ENCODE results near the gene UNK. TPM values are rescaled to one million over a fixed set of nuclear protein-coding genes. Genes with fewer than 3 reads are reported as not detected.

Gene UNK
- total RNA-seq, 1 experiment from 2014 or later: 32.1 TPM

DNA sequence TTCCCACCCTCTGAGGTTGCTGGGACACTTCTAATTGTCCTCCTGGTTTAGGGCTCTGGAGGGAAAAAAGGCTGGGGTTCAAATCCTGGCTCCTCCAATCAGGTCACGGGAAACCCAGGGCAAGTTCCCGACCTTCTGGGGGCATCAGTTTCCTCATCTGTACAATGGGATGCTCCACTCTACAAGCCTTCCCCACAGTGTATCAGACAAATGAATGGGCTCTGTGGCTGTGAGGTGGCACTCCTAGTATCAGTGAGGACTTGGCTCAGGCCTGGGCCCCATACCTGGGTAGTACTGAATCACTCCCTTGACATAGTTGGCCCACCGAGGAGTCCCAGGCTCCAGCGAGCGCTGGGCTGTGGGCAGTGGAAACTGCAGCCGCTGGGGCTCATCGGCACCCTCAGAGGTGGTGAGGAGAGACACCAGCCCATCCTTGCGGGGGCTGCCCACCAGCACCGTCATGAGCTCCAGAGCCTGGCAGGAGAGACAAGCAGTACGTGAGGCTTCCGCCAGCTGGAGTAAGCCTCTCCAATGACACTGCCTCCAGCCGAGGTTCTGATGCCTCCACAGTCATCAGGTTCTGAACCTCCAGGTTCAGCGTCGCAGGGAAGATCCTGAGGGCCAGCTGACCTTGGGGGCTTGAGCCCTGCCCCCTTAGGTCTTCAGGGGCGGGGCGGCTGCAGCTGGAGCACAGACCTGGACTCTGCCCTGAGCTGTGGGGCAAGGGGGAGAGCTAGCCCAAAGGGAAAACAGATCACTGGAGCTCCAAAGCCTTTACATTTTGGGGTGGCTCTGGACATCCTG lies 20.8 kb upstream of the UNK start:
- peaks cover 6% of the 10 kb centered on the region for H3K4me1 ChIP-seq (ENCODE audit: control insufficient read depth, insufficient read depth, low read length)
- in situ Hi-C loops (cut with HindIII; ENCODE audit: low pct_unique_long_range_greater_than_20kb, low sequenced_read_pairs) (no loop called here), intact Hi-C loops (cut with micrococcal nuclease; ENCODE audit: unreplicated experiment) (no loop called here)
- TF ChIP-seq, protein P1, sequence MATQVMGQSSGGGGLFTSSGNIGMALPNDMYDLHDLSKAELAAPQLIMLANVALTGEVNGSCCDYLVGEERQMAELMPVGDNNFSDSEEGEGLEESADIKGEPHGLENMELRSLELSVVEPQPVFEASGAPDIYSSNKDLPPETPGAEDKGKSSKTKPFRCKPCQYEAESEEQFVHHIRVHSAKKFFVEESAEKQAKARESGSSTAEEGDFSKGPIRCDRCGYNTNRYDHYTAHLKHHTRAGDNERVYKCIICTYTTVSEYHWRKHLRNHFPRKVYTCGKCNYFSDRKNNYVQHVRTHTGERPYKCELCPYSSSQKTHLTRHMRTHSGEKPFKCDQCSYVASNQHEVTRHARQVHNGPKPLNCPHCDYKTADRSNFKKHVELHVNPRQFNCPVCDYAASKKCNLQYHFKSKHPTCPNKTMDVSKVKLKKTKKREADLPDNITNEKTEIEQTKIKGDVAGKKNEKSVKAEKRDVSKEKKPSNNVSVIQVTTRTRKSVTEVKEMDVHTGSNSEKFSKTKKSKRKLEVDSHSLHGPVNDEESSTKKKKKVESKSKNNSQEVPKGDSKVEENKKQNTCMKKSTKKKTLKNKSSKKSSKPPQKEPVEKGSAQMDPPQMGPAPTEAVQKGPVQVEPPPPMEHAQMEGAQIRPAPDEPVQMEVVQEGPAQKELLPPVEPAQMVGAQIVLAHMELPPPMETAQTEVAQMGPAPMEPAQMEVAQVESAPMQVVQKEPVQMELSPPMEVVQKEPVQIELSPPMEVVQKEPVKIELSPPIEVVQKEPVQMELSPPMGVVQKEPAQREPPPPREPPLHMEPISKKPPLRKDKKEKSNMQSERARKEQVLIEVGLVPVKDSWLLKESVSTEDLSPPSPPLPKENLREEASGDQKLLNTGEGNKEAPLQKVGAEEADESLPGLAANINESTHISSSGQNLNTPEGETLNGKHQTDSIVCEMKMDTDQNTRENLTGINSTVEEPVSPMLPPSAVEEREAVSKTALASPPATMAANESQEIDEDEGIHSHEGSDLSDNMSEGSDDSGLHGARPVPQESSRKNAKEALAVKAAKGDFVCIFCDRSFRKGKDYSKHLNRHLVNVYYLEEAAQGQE (IDR thresholded peaks at IDR 0.05; ENCODE audit: insufficient read depth in 1 of 2, low read depth in 2 of 2, low read length in 1 of 2): no peak
- TF ChIP-seq SIN3A (IDR thresholded peaks at IDR 0.05; ENCODE audit: borderline replicate concordance, insufficient read depth, low read depth, low read length) (no peak), POLR2AphosphoS5 (IDR thresholded peaks at IDR 0.05; ENCODE audit: low read depth, low read length) (no peak), TCF7L2 (IDR thresholded peaks at IDR 0.05; ENCODE audit: low read depth, low read length) (no peak)
- TF ChIP-seq, protein P2, sequence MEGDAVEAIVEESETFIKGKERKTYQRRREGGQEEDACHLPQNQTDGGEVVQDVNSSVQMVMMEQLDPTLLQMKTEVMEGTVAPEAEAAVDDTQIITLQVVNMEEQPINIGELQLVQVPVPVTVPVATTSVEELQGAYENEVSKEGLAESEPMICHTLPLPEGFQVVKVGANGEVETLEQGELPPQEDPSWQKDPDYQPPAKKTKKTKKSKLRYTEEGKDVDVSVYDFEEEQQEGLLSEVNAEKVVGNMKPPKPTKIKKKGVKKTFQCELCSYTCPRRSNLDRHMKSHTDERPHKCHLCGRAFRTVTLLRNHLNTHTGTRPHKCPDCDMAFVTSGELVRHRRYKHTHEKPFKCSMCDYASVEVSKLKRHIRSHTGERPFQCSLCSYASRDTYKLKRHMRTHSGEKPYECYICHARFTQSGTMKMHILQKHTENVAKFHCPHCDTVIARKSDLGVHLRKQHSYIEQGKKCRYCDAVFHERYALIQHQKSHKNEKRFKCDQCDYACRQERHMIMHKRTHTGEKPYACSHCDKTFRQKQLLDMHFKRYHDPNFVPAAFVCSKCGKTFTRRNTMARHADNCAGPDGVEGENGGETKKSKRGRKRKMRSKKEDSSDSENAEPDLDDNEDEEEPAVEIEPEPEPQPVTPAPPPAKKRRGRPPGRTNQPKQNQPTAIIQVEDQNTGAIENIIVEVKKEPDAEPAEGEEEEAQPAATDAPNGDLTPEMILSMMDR (IDR thresholded peaks at IDR 0.05): no peak
- no peaks in the 10 kb centered on the region for H3K36me3 ChIP-seq (ENCODE audit: control insufficient read depth, insufficient read depth, low read length)
- CTCF ChIA-PET: interaction anchor here (0.9 to 2.1 kb wide), 4 partner anchors 16 to 131 kb away, joined by 3 to 10 read pairs (median 6); a partner anchor contains a TSS
- POLR2A ChIA-PET: interaction anchor here (1.6 kb wide), 1 partner anchor 12 kb away, joined by 7 read pairs; no protein-coding TSS in a partner anchor
- BruUV-seq (replicated peaks): no TSS peak
- DNase-seq (ENCODE audit: low read depth, low spot score): no peak
- peak overlapping the region; percentile 79 for H3K27ac ChIP-seq (ENCODE audit: low read length)
- peak overlapping the region; percentile 51 to 65 for H3K4me3 ChIP-seq (ENCODE audit: low read depth in 2 of 2, low read length in 2 of 2)
- H3K9me3 ChIP-seq (ENCODE audit: control insufficient read depth, insufficient read depth, low read depth, low read length): no peaks in the 10 kb centered on the region
- no peaks in the 10 kb centered on the region for H3K27me3 ChIP-seq (ENCODE audit: control insufficient read depth, insufficient read depth, low read length)
- peak; percentile 0; the same call in 1 of the 2 replicates for ATAC-seq

- DNase-seq (ENCODE audit: low read depth, low spot score) (no peak), ATAC-seq (no peak; the same call in 1 of the 2 replicates)
- H3K4me1 ChIP-seq (ENCODE audit: control insufficient read depth, insufficient read depth, low read length): peaks cover 6% of the 10 kb centered on the region
- intact Hi-C loops (cut with micrococcal nuclease; ENCODE audit: unreplicated experiment): no loop called here
- peak overlapping the region; percentile 51 to 65 for H3K4me3 ChIP-seq (ENCODE audit: low read depth in 2 of 2, low read length in 2 of 2)
- peak overlapping the region; percentile 79 for H3K27ac ChIP-seq (ENCODE audit: low read length)
- H3K9me3 ChIP-seq (ENCODE audit: control insufficient read depth, insufficient read depth, low read depth, low read length): no peaks in the 10 kb centered on the region
- H3K27me3 ChIP-seq (ENCODE audit: control insufficient read depth, insufficient read depth, low read length): no peaks in the 10 kb centered on the region
- in situ Hi-C loops (cut with HindIII; ENCODE audit: low pct_unique_long_range_greater_than_20kb, low sequenced_read_pairs): no loop called here
- ChIA-PET POLR2A (interaction anchor here (1.6 kb wide), 1 partner anchor 12 kb away, joined by 7 read pairs; no protein-coding TSS in a partner anchor), CTCF (interaction anchor here (0.9 to 2.1 kb wide), 3 partner anchors 16 to 132 kb away, joined by 3 to 10 read pairs (median 4); a partner anchor contains a TSS)
- H3K36me3 ChIP-seq (ENCODE audit: control insufficient read depth, insufficient read depth, low read length): no peaks in the 10 kb centered on the region
- BruUV-seq (replicated peaks): no TSS peak
- TF ChIP-seq, protein P2 (IDR thresholded peaks at IDR 0.05): no peak
- TF ChIP-seq SIN3A (IDR thresholded peaks at IDR 0.05; ENCODE audit: borderline replicate concordance, insufficient read depth, low read depth, low read length): no peak; the same call in 1 of the 2 replicates
- TF ChIP-seq TCF7L2 (IDR thresholded peaks at IDR 0.05; ENCODE audit: low read depth, low read length): no peak
- no peak for TF ChIP-seq POLR2AphosphoS5 (IDR thresholded peaks at IDR 0.05; ENCODE audit: low read depth, low read length)
- TF ChIP-seq, protein P1 (IDR thresholded peaks at IDR 0.05; ENCODE audit: insufficient read depth in 1 of 2, low read depth in 2 of 2, low read length in 1 of 2): no peak
These were observed 20.2 kb upstream of the UNK start for GRCh38 chr17:75764417-75764710.

All from Panc1 (cell line).